Ishikawa (cell line): Measurements from ENCODE around the gene DOCK3.

Experiments used
- CEBPB ChIP-seq: IDR thresholded peaks from 2 replicates; pipeline ENCODE4 v1.6.1; 2012
- CREB1 ChIP-seq: IDR thresholded peaks from 2 replicates; pipeline ENCODE4 v1.6.1; 2012; ENCODE audit warnings: low read depth
- EGR1 ChIP-seq: IDR thresholded peaks from 2 replicates; pipeline ENCODE4 v1.6.1; 2012
- EP300 ChIP-seq: IDR thresholded peaks from 2 replicates; pipeline ENCODE4 v1.6.1; 2012; ENCODE audit warnings: borderline replicate concordance
- FOXM1 ChIP-seq: IDR thresholded peaks from 2 replicates; pipeline ENCODE4 v1.6.1; 2012; ENCODE audit warnings: low read depth, borderline replicate concordance
- NFIC ChIP-seq: IDR thresholded peaks from 2 replicates; pipeline ENCODE4 v1.6.1; 2012
- RAD21 ChIP-seq: IDR thresholded peaks from 2 replicates; pipeline ENCODE4 v1.6.1; 2012; ENCODE audit warnings: low read depth
- REST ChIP-seq: IDR thresholded peaks from 2 replicates; pipeline ENCODE4 v1.6.1; 2012; ENCODE audit warnings: low read depth, mild to moderate bottlenecking
- TAF1 ChIP-seq: IDR thresholded peaks from 2 replicates; pipeline ENCODE4 v1.6.1; 2012; ENCODE audit warnings: low read depth, mild to moderate bottlenecking
- TCF12 ChIP-seq: IDR thresholded peaks from 2 replicates; pipeline ENCODE4 v1.6.1; 2012; ENCODE audit warnings: low read depth
- TEAD4 ChIP-seq: IDR thresholded peaks from 2 replicates; pipeline ENCODE4 v1.6.1; 2012
- YY1 ChIP-seq: IDR thresholded peaks from 2 replicates; pipeline ENCODE4 v1.6.1; 2012; ENCODE audit warnings: low read depth
- ZBTB7A ChIP-seq: IDR thresholded peaks from 2 replicates; pipeline ENCODE4 v1.6.1; 2012; ENCODE audit warnings: low read depth
- TF ChIP-seq, protein P1 (sequence below): IDR thresholded peaks from 2 replicates; pipeline ENCODE4 v1.6.1; 2012
- TF ChIP-seq, protein P2 (sequence below): IDR thresholded peaks from 2 replicates; pipeline ENCODE4 v1.6.1; 2012

DOCK3 gene

DNA sequence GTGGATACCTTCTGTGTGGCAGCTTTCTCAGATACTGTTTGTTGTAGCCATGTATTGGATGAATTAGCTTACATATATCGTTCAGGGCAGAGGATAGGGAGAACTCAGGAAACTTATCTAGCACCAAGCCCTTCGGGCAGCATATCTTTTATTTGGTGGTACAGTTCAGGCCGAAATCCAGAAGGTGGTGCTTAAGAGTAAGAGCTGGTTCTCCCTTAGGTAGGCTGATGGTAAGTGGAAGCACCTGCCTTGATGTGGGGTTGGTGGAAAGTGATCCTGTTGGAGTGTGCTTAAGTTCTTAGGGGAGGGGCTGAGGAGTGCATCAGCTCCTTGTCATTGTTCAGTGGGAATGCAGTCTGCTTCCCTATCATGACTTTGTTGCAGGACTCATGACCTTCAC is 187.5 kb downstream of the DOCK3 start:
- TF ChIP-seq EGR1 (no peak), RAD21 (peak; percentile 12; the same call in 1 of the 2 replicates), YY1 (no peak), EP300 (no peak), CEBPB (no peak)
- TF ChIP-seq, protein P1, sequence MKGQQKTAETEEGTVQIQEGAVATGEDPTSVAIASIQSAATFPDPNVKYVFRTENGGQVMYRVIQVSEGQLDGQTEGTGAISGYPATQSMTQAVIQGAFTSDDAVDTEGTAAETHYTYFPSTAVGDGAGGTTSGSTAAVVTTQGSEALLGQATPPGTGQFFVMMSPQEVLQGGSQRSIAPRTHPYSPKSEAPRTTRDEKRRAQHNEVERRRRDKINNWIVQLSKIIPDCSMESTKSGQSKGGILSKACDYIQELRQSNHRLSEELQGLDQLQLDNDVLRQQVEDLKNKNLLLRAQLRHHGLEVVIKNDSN = no peak

DNA sequence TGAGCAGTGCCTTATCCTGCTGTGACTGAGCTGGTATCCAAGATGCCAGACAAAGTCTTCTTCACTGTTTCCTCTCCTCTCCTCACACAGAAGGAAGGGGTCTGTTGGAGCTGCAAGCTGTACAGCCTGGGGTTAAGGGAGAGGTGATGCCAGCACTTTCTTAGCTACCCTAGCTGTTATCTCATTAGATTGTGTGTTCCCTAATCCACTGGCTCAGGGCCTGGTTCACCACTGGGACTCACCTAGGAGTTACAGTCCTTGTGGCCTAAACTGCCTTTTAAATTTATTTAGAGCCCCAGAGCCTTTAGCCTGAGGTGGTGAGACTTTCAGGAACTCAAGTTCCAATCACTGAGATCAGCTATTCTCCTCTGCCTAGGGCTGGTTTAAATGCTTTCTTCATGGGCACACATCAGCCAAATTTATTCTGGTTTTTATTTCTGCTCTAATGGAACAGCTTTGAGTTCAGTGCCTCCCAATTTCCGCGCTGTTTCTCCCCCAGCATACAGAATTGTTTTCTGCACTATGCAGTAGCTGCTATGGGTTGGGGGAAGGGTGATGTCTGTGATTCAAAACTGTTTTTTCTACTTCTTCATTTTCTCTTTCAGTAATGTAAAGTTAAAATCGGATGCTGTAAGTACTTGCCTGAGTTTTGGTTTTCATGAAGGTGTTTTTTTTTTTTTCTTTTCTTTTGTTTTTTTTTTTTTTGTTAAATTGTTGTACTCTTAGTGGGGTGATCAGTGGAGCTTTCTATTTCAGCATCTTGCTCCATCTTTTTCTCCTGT is 198.8 kb downstream of the DOCK3 start:
- no peak for TF ChIP-seq EP300
- no peak for TF ChIP-seq TAF1
- TF ChIP-seq FOXM1 = no peak
- TF ChIP-seq TCF12 = no peak
- TF ChIP-seq YY1 = no peak
- TF ChIP-seq ZBTB7A = no peak
- TF ChIP-seq REST = no peak
- TF ChIP-seq RAD21 = no peak
- no peak for TF ChIP-seq TEAD4
- TF ChIP-seq, protein P2, sequence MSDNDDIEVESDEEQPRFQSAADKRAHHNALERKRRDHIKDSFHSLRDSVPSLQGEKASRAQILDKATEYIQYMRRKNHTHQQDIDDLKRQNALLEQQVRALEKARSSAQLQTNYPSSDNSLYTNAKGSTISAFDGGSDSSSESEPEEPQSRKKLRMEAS = no peak

- TF ChIP-seq CEBPB (no peak), TEAD4 (no peak), NFIC (no peak), TAF1 (no peak), ZBTB7A (no peak), TCF12 (no peak), YY1 (no peak), CREB1 (no peak), FOXM1 (no peak), EP300 (no peak), REST (no peak), RAD21 (no peak), EGR1 (no peak)
- TF ChIP-seq, protein P1 = no peak
- TF ChIP-seq, protein P2 = no peak
These were observed 202.2 kb downstream of the DOCK3 start for GRCh38 chr3:50876947-50877346.

- TF ChIP-seq REST (no peak), TCF12 (no peak), CEBPB (no peak), YY1 (no peak), TEAD4 (no peak), ZBTB7A (no peak), RAD21 (no peak), FOXM1 (no peak), CREB1 (no peak), TAF1 (no peak), NFIC (no peak)
- TF ChIP-seq, protein P1 = no peak
- TF ChIP-seq, protein P2 = no peak
These were observed 209.0 kb downstream of the DOCK3 start for GRCh38 chr3:50883755-50884154.
